ENCODE results near the gene TPSB2. TPM values are rescaled to one million over a fixed set of nuclear protein-coding genes. Genes with fewer than 3 reads are reported as not detected.
"Not testable (repeated sequence)": the region's sequence is repeated elsewhere in the genome, so short reads cannot be mapped to it uniquely, and the experiment has no call there.

The TPSB2 gene
- total RNA-seq, 1 donor from 2014 or later: not detected

GRCh38 chr16:1192384-1193073 is 37.5 kb downstream of the TPSB2 start:
- DNase-seq (ENCODE audit: low read depth) (no peak), FAIRE-seq (no peak)
- TF ChIP-seq, protein P1, sequence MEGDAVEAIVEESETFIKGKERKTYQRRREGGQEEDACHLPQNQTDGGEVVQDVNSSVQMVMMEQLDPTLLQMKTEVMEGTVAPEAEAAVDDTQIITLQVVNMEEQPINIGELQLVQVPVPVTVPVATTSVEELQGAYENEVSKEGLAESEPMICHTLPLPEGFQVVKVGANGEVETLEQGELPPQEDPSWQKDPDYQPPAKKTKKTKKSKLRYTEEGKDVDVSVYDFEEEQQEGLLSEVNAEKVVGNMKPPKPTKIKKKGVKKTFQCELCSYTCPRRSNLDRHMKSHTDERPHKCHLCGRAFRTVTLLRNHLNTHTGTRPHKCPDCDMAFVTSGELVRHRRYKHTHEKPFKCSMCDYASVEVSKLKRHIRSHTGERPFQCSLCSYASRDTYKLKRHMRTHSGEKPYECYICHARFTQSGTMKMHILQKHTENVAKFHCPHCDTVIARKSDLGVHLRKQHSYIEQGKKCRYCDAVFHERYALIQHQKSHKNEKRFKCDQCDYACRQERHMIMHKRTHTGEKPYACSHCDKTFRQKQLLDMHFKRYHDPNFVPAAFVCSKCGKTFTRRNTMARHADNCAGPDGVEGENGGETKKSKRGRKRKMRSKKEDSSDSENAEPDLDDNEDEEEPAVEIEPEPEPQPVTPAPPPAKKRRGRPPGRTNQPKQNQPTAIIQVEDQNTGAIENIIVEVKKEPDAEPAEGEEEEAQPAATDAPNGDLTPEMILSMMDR (IDR thresholded peaks at IDR 0.05; ENCODE audit: insufficient read depth, low read length, severe bottlenecking): no peak
- H3K36me3 ChIP-seq (ENCODE audit: control insufficient read depth, insufficient read depth, low read length): no peaks in the 10 kb centered on the region
- no peak overlapping the region for H3K4me3 ChIP-seq (ENCODE audit: low read depth, low read length)
- H3K27me3 ChIP-seq (ENCODE audit: control insufficient read depth, insufficient read depth, low read length): no peaks in the 10 kb centered on the region

- not testable (repeated sequence) for H3K36me3 ChIP-seq (ENCODE audit: control insufficient read depth, insufficient read depth, low read length); FAIRE-seq; H3K27me3 ChIP-seq (ENCODE audit: control insufficient read depth, insufficient read depth, low read length); DNase-seq (ENCODE audit: low read depth); H3K4me3 ChIP-seq (ENCODE audit: low read depth, low read length)
These were observed 39.2 kb downstream of the TPSB2 start for GRCh38 chr16:1190789-1191188.

GRCh38 chr16:1189455-1189854 is 40.5 kb downstream of the TPSB2 start:
- Histone ChIP-seq H3K4me3 (ENCODE audit: low read depth, low read length) (no peak overlapping the region), H3K27me3 (ENCODE audit: control insufficient read depth, insufficient read depth, low read length) (no peaks in the 10 kb centered on the region), H3K36me3 (ENCODE audit: control insufficient read depth, insufficient read depth, low read length) (no peaks in the 10 kb centered on the region)
- TF ChIP-seq, protein P1 (IDR thresholded peaks at IDR 0.05; ENCODE audit: insufficient read depth, low read length, severe bottlenecking): no peak
- no peak for DNase-seq (ENCODE audit: low read depth)
- no peak for FAIRE-seq

DNA sequence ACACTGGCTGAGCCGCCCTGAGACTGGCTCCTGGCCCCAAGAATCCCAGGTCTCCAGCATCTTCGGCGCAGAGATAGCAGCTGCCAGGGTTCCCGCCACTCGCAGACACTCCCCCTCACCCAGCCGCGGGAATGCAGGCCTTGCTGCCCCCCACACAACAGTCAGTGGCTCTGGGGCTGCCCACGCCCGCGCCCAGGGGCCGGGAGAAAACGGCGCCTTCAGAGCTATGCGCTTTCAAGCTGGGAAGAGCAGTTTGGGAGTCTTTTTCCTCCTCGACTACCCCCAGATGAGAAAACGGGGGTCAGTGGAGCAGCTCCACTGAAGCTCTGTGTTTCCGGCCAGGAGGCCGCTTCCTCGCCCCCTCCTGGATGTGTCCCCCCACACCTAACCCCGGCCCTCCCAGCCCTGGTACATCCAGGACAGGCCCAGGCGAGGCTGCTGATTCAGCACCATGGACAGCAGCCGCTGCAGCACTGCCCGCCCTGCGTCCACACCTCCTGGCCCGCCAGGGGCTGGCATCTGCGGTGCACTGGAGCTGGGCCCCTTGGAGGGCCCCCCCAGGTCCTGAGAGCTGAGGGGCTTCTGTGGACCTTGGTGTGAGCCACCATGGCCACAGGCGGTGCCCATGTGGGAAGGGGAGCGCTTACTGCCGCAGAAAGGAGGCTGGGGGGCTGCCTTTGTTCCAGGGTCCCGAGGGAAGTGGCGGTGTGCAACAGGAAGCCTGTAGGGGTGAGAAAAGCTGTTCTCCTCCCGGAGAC is 41.4 kb downstream of the TPSB2 start:
- DNase-seq (ENCODE audit: low read depth) (no peak), FAIRE-seq (no peak)
- H3K4me3 ChIP-seq (ENCODE audit: low read depth, low read length): no peak overlapping the region
- H3K36me3 ChIP-seq (ENCODE audit: control insufficient read depth, insufficient read depth, low read length): no peaks in the 10 kb centered on the region
- H3K27me3 ChIP-seq (ENCODE audit: control insufficient read depth, insufficient read depth, low read length): no peaks in the 10 kb centered on the region
- TF ChIP-seq, protein P1 (IDR thresholded peaks at IDR 0.05; ENCODE audit: insufficient read depth, low read length, severe bottlenecking): no peak

DNA sequence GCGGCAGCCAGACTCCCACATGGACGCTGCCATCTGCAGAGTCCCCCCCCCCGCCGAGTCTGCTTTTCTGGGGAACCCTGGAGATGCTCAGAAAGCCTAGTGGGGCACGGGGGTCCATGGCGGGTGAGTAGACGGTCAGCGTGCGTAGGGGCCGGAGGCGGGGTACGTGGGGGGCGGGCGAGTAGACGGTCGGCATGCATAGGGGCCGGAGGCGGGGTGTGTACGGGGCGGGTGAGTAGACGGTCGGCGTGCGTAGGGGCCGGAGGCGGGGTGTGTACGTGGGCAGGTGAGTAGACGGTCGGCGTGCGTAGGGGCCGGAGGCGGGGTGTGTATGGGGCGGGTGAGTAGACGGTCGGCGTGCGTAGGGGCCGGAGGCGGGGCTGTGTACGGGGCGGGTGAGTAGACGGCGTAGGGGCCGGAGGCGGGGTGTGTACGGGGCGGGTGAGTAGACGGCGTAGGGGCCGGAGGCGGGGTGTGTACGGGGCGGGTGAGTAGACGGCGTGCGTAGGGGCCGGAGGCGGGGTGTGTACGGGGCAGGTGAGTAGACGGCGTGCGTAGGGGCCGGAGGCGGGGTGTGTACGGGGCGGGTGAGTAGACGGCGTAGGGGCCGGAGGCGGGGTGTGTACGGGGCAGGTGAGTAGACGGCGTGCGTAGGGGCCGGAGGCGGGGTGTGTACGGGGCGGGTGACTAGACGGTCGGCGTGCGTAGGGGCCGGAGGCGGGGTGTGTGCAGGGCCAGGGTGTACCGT is 44.4 kb downstream of the TPSB2 start:
- H3K4me3 ChIP-seq (ENCODE audit: low read depth, low read length); H3K36me3 ChIP-seq (ENCODE audit: control insufficient read depth, insufficient read depth, low read length); DNase-seq (ENCODE audit: low read depth); H3K27me3 ChIP-seq (ENCODE audit: control insufficient read depth, insufficient read depth, low read length); FAIRE-seq: not testable (repeated sequence)

GRCh38 chr16:1184980-1185379 is 45.0 kb downstream of the TPSB2 start:
- H3K27me3 ChIP-seq (ENCODE audit: control insufficient read depth, insufficient read depth, low read length): no peaks in the 10 kb centered on the region
- TF ChIP-seq, protein P1 (IDR thresholded peaks at IDR 0.05; ENCODE audit: insufficient read depth, low read length, severe bottlenecking): no peak
- H3K4me3 ChIP-seq (ENCODE audit: low read depth, low read length): no peak overlapping the region
- no peak for DNase-seq (ENCODE audit: low read depth)
- H3K36me3 ChIP-seq (ENCODE audit: control insufficient read depth, insufficient read depth, low read length): no peaks in the 10 kb centered on the region
- no peak for FAIRE-seq

Measured in bronchial epithelial cell (primary cell).